GM12873 (cell line): ENCODE results near the gene HBE1.

Experiments
- TF ChIP-seq, protein P1 (sequence below): IDR thresholded peaks from 2 replicates; pipeline ENCODE4 v1.5.1; 2012; ENCODE audit warnings: low read depth, mild to moderate bottlenecking, moderate library complexity, low read length, control low read depth; ENCODE audit not compliant: insufficient read depth; ENCODE audit errors: missing control alignments

HBE1 gene

DNA sequence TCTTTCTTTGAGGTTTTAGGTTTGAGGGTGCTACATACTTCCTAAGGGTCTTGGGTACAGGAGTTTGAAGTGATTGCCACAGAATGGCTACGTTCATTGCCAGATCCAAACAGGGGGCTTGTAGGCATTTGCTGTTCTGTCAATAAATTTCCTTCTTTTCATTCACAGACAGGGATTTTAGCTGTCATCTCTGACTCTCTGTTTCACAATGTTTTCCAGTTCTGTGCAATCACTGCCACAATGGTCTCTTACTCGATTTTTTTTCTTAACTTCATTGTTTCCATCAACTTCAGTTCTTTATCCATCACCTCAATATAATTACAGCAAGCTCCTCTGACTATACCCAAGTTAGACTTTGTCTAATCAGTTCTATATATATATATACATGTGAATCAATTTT is 29.3 kb downstream of the HBE1 start:
- TF ChIP-seq, protein P1, sequence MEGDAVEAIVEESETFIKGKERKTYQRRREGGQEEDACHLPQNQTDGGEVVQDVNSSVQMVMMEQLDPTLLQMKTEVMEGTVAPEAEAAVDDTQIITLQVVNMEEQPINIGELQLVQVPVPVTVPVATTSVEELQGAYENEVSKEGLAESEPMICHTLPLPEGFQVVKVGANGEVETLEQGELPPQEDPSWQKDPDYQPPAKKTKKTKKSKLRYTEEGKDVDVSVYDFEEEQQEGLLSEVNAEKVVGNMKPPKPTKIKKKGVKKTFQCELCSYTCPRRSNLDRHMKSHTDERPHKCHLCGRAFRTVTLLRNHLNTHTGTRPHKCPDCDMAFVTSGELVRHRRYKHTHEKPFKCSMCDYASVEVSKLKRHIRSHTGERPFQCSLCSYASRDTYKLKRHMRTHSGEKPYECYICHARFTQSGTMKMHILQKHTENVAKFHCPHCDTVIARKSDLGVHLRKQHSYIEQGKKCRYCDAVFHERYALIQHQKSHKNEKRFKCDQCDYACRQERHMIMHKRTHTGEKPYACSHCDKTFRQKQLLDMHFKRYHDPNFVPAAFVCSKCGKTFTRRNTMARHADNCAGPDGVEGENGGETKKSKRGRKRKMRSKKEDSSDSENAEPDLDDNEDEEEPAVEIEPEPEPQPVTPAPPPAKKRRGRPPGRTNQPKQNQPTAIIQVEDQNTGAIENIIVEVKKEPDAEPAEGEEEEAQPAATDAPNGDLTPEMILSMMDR, result no peak

GRCh38 chr11:5240056-5240455 is 29.7 kb downstream of the HBE1 start:
- TF ChIP-seq, protein P1, result no peak

DNA sequence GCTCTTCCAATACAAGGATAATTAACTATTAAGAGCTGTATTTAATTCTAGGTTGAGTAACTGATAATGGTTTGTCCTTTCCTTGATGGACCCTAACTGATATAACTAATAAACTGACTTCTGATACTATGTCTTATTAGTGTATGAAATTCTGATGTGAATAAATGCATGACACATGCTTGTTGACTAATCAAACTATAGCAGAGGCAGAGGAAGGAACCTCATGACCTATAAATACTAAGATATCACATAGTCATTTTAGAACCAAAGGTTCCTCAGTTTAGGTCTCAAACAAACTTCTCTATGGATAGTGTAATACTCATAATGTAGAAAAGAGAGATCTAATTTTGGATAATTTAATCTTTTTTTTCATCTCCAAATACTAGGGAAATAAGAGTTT is 30.7 kb downstream of the HBE1 start:
- TF ChIP-seq, protein P1, result no peak

DNA sequence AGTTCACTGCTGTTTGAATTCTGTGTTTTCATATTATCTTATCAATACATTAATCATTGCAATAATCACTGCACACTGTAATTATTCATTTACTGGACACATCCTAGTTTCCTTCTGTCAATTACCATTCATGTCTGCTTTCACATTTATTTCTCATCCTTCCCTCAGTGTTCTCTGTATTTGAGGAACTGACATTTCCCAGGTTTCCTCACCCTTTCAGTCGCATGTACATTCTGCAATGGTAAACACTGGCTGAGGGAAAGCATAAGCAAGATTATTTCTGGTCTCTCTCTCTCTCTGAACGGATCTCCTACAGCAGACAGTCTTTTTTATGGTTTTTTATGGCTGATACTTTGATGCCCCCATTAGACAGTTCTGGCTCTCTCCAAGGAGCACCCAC is 31.3 kb downstream of the HBE1 start:
- TF ChIP-seq, protein P1, result no peak

DNA sequence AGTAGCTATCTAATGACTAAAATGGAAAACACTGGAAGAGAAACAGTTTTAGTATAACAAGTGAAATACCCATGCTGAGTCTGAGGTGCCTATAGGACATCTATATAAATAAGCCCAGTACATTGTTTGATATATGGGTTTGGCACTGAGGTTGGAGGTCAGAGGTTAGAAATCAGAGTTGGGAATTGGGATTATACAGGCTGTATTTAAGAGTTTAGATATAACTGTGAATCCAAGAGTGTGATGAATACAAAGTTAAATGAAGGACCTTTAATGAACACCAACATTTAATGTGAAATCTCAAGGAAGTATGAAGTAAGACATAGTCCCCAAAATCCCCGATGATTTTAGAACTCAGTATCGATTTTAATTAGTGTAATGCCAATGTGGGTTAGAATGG is 32.3 kb downstream of the HBE1 start:
- TF ChIP-seq, protein P1, result no peak

- TF ChIP-seq, protein P1, result no peak
Observed at GRCh38 chr11:5235364-5236095, 34.2 kb downstream of the HBE1 start.

GRCh38 chr11:5234381-5234834 is 35.3 kb downstream of the HBE1 start, which contains the start of gene HBD:
TSS of gene HBD (minus strand) at chr11:5234483. CDS start at chr11:5234433, 50 bp downstream.
- TF ChIP-seq, protein P1, result no peak
